ENCODE measurements around the gene HCFC1R1.

GRCh38 chr16:2990891-2991290, 32.9 kb downstream of the HCFC1R1 start:
- TF ChIP-seq TAF1 (IDR thresholded peaks at IDR 0.05; ENCODE audit: low read depth, low read length) = no peak
- TF ChIP-seq POLR2A (IDR thresholded peaks at IDR 0.05; ENCODE audit: low read depth, low read length) = no peak

Data from GM12891 (cell line).